Activated effector memory CD4-positive, alpha-beta T cell treated with anti-CD3 and anti-CD28 coated beads, Interleukin-2, amount 50 U/mL, for 16 hours (primary cell): Measurements from ENCODE around the gene HDGFL3.
"Not testable (repeated sequence)": the region's sequence is repeated elsewhere in the genome, so short reads cannot be mapped to it uniquely, and the experiment has no call there.

ENCODE experiments used
- DNase-seq: peaks from one replicate; pipeline ENCODE4 v3.0.0-alpha.2; 2020

Gene HDGFL3

DNA sequence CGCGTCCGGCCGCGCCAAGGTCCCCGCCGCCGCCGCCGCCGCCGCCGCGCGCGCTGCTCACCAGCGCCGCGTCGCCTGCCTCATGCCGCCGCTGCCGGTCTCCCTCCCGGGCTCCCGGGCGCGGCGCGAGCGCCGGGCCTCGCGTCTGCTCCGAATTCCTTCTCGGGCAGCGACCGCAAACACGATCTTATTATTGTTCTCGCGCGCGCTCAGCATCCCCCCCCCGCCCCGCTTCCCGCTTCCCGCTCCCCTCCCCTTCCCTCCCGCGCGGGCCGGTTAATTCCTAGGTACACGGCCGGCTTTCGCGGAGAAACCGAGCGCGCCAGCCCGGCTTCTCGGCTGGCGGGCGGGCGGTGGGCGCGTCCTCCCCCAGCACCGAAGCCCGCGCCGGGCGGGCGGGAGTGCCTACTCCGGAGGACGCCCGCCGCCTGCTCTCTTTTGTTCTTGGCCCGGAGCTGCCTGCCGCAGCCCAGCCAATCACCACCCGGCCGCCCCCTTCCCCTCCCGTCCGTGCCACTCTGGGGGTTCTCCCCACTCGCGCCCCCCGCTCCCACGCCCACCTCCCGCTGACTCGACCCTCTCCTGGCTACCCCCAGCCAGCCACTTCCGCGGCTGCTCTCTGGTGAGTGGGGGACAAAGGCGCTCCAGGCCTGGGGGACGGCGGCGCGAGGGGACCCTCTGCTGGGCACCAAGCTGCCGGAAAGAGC, at the start of gene HDGFL3:
TSS of gene HDGFL3 (minus strand) at position 164 of the 707 bp plus-strand sequence. CDS start 409 bp downstream, outside the sequence.
- no peak for DNase-seq

GRCh38 chr15:83250781-83251180, 43.2 kb upstream of the HDGFL3 start:
- DNase-seq, result no peak

- no peak for DNase-seq
Observed at GRCh38 chr15:83249030-83249343, 41.4 kb upstream of the HDGFL3 start.

DNA sequence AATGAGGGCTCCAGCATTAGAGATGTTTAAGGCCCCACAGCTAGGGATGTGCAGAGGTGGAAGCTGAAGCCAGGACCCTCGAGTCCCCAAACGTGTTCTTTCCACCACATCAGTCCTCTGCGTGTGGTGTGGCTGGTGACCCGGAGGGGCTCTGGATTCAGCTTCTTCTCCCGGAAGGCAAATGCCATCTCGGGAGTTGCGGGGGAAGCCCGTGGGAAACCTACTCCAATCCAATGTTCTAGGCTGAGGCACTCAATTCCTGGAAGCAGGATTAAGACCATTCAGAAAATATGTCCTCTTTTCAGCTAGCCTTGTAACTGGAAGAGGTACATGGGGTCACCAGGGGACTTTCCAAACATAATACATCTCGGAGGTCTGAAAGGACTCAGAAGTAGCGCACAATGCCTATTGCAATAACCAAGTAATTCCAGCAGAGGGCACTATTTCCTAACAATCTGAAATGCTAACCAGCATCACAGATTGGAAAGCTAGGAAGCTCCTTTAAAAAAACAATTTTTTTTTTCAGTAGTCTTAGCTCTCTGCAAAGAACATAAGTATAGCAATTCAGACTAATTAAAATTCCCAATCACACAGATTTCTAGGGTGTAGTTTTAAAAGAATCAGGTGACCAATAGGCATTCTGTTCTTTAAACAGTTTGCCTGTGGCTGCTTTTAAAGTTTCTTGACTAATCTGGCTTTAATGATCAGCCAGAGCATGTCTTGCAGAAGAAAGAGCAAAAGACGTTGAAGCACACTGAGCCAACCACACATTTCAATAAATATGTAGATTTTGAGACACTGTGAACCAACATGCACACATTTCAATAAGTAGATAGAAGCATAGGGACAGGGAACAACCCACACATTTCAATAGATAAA, 40.8 kb upstream of the HDGFL3 start:
- DNase-seq, result no peak

DNA sequence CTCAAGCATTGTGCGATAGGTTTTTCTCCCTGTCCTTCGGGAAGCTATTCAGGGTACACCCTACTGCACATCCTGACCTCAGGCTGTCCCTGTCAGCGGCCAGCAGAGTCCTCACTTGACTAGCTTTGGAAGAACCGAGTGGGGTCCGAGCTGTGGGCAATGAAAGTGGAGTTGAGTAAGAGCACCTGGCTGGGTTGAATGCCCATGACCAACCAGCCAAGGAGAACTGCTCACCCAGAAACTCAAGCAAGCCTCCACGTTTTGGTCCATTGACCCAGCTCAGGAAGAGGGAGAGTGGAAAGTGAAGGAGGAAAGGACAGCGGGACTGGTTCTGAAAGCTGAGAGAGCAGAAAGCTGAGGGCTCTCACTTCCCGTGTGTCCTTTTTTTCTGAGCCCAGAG, 36.0 kb upstream of the HDGFL3 start:
- no peak for DNase-seq

GRCh38 chr15:83230242-83230641, 22.6 kb upstream of the HDGFL3 start:
- no peak for DNase-seq

GRCh38 chr15:83225449-83225848, 17.8 kb upstream of the HDGFL3 start:
- DNase-seq, result no peak

- not testable (repeated sequence) for DNase-seq
Observed at GRCh38 chr15:83221781-83222180, 14.2 kb upstream of the HDGFL3 start.

- no peak for DNase-seq
Observed at GRCh38 chr15:83219026-83219425, 11.4 kb upstream of the HDGFL3 start.

DNA sequence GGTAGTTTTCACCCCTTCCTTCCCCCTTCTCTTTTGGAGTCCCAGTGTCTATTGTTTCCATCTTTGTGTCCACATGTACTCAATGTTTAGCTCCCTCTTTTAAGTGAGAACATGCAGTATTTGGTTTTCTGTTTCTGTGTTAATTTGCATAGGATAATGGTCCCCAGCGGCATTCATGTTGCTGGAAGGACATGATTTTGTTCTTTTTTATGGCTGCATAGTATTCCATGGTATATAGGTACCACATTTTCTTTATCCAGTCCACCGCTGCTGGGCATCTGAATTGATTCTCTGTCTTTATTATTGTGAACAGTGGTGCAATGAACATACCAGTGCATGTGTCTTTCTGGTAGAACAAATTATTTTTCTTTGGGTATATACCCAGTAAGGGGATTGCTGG, 7.7 kb upstream of the HDGFL3 start:
- no peak for DNase-seq

GRCh38 chr15:83210619-83211018, 3.0 kb upstream of the HDGFL3 start:
- DNase-seq, result no peak

DNA sequence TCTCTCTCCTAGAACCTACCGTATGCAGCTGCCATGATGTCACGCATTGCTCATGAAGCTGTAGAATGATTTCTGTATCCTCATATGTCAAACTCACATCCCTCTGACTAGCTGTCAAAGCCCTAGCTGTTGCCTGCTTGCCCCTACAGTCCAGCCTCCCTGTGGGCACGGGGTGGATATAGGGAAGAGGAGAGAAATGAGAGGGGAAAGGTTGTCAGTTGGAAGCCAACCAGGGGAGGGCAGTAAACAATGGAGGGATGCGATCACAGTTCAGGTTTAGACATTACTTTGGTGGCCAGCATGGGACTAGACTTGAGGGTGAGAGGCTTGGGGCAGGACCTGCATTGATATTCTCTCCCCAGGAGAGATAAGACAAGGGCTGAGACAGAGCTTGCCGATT, 1.7 kb upstream of the HDGFL3 start:
- no peak for DNase-seq

- no peak for DNase-seq
Observed at GRCh38 chr15:83208367-83208661, 691 bp upstream of the HDGFL3 start.

DNA sequence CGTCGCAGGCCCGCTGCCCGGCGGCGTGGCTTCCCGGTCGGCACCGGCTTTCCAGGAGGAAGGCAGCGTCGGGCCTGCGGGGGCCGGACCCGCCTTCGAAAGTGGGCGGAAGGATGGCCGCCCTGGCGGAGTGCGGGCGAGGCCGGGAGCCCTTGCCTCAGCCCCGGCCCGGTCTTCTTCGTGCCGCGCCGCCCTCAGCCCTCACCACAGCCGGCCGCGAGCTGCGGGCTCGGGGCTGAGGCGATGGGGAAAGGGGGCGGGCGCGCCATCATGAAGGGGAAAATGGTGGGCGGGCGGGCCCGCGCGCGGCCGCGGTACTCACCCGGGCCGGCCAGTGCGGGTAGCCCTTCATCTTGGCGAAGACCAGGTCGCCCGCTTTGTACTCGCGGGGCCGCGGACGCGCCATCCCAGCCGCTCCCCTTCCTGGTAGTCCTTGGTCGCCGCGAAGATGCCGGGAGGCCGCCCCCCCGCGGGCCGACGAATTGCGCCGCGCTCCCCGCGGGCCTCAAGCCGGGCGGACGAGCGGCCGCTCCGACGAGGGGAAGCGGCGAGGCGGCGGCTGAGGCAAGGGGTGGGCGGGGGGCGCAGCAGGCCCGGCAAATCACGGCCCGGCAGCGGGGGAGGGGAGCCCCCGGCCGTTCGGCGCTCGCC, 489 bp downstream of the HDGFL3 start:
- DNase-seq, result no peak

GRCh38 chr15:83206526-83207008, 1.1 kb downstream of the HDGFL3 start:
- DNase-seq, result no peak

GRCh38 chr15:83205725-83206324, 1.8 kb downstream of the HDGFL3 start:
- no peak for DNase-seq

GRCh38 chr15:83204697-83205096, 2.9 kb downstream of the HDGFL3 start:
- no peak for DNase-seq

- no peak for DNase-seq
Observed at GRCh38 chr15:83203543-83203942, 4.1 kb downstream of the HDGFL3 start.

DNA sequence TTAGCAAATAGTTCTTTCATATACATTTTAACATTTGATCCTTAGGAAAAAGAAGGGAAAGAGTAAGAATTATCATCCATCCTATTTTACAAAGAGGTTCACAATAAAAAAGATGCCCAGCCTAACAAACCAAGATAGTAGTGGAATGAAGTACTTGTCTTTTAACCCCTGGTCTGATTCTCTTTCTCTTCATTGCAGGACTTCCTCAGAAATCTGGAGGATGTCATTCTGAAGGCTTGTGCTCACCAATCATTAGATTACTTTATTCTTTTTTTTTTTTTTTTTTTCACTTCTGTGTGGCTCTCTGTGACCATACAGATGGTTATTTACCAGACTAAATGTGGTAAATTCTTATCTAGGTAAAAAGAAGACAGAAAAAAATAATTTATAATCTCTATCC, 7.0 kb downstream of the HDGFL3 start:
- no peak for DNase-seq

DNA sequence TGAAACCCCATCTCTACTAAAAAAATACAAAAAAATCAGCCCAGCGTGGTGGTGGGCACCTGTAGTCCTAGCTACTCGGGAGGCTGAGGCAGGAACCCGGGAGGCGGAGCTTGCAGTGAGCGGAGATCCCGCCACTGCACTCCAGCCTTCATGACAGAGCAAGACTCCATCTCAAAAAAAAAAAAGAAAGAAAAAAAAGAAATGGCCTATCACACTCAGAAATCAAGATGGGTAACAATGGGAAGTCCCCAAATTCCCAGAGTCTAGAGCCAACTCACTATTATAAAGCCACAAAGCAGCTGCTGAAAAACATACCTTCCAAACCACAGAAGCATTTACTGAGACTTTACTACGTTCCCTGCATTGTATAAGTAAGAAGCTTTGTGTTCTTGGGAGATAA, 7.5 kb downstream of the HDGFL3 start:
- DNase-seq, result no peak

DNA sequence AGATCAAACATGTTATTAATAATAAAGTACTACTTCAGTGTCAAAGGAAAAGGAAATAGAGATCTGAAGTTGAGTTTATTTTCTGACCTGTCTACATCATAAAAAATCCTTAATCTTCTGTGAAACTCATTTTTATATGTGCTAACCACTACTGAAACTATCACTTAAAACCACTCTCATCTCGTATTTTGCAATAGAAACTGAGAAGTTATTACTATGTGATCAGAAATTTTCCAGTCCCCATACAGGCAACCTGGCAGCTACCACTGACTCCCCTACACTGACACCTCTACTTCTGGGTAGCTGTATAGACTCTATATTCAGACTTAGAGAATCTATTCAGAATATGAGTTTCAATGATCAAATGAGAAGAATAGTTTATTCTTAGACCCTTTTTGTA, 8.3 kb downstream of the HDGFL3 start:
- DNase-seq, result no peak

- DNase-seq, result no peak
Observed at GRCh38 chr15:83198476-83198875, 9.1 kb downstream of the HDGFL3 start.

- DNase-seq, result no peak
Observed at GRCh38 chr15:83194528-83194927, 13.1 kb downstream of the HDGFL3 start.

DNA sequence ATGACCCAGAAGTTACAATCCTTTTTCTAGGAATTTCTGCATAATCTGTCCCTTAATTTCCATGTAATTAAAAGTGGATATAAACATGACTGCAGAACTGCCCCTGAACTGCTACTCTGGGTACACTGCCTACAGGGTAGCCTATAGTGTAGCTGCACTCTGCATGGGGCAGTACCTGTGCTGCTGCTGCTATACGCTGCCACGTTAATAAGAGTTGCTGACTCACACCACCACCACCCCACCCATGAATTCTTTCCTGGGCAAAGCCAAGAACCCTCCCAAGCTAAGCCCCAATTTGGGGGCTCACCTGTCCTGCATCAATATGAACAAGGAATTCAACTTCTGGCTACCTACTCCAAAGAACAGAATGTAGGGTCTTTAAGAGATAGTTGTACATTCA, 13.9 kb downstream of the HDGFL3 start:
- no peak for DNase-seq
